Raji (cell line): ENCODE data around the gene HSPA1B.

Source experiments
- POLR2A ChIP-seq: IDR thresholded peaks from 2 replicates; pipeline ENCODE4 v1.6.1; 2011; ENCODE audit warnings: low read depth, low read length, control low read depth; ENCODE audit not compliant: insufficient read depth

HSPA1B gene

GRCh38 chr6:31822036-31822821 lies 5.3 kb upstream of the HSPA1B start:
- TF ChIP-seq POLR2A: peak; percentile 43; the same call in 1 of the 2 replicates

GRCh38 chr6:31825553-31825952 lies 2.0 kb upstream of the HSPA1B start:
- no peak for TF ChIP-seq POLR2A

- peak; percentile 46 for TF ChIP-seq POLR2A
Observed at GRCh38 chr6:31826793-31827285, 699 bp upstream of the HSPA1B start.

GRCh38 chr6:31829633-31830283 lies 2.2 kb downstream of the HSPA1B start:
- no peak for TF ChIP-seq POLR2A

GRCh38 chr6:31830886-31831335 lies 3.4 kb downstream of the HSPA1B start:
- 0 out of 2 replicates have a peak, but pooled peaks have one; percentile 28 for TF ChIP-seq POLR2A

- TF ChIP-seq POLR2A: no peak
Observed at GRCh38 chr6:31831350-31832215, 4.0 kb downstream of the HSPA1B start.

DNA sequence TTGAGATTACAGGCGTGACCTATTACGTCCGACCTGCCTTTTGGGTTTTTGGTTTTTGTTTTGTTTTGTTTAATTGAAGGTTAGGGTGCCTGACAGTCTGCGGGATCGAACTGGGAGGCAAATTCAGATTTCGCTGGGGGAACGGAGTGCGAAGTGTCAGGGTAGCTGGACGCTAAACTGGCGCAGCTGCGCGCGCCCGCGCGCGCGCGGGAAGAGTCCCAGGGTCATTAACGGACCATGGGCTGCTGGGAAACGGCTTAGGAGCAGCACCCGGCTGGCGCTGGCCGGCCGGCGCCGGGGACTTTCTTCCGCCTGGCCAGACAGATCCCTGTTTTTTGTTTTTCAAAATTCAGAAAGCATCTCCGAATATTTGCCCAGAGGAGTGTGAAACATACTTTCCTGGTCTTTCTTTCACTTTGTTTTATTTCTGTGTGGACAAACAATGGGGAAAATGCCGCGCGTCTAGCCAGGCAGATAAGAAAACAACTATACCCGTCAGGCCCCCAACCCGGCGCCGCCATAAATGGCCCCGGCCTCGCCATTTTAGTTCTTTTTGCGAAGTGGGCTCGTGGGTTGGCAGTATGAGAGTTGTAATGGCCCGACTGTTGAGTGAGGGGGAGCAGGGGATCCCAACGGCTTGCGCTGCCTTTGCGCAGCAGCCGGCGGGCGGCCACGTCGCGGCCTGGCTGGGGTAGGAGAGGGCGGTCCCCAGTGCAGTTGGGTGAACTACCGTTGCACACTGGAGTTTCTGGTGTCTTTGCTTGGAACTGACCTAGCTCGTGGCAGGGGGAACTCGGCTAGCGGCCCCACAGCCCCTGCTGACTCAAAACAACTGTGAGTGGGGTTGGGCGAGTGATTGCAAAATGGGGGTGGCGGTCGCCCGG lies 7.1 kb downstream of the HSPA1B start:
- peak; percentile 90 for TF ChIP-seq POLR2A

- TF ChIP-seq POLR2A: peak; percentile 26; the same call in 1 of the 2 replicates
Observed at GRCh38 chr6:31836047-31836473, 8.5 kb downstream of the HSPA1B start.

GRCh38 chr6:31836474-31837368 lies 9.2 kb downstream of the HSPA1B start:
- TF ChIP-seq POLR2A: no peak

GRCh38 chr6:31837369-31838113 lies 10.0 kb downstream of the HSPA1B start:
- TF ChIP-seq POLR2A: no peak

GRCh38 chr6:31838968-31839367 lies 11.4 kb downstream of the HSPA1B start:
- TF ChIP-seq POLR2A: no peak

DNA sequence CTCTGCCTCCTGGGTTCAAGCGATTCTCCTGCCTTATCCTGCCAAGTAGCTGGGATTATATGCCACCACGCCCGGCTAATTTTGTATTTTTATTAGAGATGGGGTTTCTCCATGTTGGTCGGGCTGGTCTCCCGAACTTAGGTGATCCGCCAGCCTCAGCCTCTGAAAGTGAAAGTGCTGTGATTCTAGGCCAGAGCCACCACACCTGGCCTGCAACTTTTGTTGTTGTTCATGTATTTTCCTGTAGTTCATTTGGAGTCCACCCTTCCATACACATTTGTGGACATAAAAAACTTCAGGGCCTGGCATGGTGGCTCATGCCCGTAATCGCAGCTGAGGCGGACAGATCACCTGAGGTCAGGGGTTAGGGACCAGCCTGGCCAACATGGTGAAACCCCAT lies 14.5 kb downstream of the HSPA1B start:
- TF ChIP-seq POLR2A: no peak; the same call in 1 of the 2 replicates

DNA sequence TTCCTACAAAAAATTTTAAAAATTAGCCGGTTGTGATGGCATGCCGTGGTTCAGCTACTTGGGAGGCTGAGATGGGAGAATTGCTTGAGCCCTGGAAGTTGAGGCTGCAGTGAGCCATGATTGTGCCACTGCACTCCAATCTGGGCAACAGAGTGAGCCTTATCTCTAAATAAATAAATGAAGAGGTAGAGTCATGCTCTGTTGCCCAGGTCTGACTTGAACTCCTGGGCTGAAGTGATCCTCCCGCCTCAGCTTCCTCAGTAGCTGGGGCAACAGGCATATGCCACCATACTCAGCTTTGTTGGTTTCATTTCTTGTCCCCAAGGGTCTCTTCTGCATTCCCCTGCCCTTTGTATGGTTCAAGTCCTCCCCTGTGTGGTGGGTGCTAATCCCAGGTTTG lies 17.0 kb downstream of the HSPA1B start:
- TF ChIP-seq POLR2A: no peak
